ENCODE data around the gene TELO2. TPM values are rescaled to one million over a fixed set of nuclear protein-coding genes. Genes with fewer than 3 reads are reported as not detected.

The TELO2 gene
- total RNA-seq, 1 donor from 2014 or later, result 87.5 TPM

GRCh38 chr16:1458977-1459341 is 34.2 kb upstream of the TELO2 start:
- Mint-ChIP-seq H3K4me1 (no peaks in the 10 kb centered on the region), H3K9me3 (no peaks in the 10 kb centered on the region), H3K27me3 (ENCODE audit: low read depth) (no peaks in the 10 kb centered on the region), H3K27ac (ENCODE audit: unreplicated experiment) (no peak overlapping the region), H3K4me3 (no peak overlapping the region), H3K36me3 (ENCODE audit: low read depth) (no peaks in the 10 kb centered on the region)
- DNase-seq (ENCODE audit: low read depth, low spot score), result no peak
- TF ChIP-seq, protein P1, sequence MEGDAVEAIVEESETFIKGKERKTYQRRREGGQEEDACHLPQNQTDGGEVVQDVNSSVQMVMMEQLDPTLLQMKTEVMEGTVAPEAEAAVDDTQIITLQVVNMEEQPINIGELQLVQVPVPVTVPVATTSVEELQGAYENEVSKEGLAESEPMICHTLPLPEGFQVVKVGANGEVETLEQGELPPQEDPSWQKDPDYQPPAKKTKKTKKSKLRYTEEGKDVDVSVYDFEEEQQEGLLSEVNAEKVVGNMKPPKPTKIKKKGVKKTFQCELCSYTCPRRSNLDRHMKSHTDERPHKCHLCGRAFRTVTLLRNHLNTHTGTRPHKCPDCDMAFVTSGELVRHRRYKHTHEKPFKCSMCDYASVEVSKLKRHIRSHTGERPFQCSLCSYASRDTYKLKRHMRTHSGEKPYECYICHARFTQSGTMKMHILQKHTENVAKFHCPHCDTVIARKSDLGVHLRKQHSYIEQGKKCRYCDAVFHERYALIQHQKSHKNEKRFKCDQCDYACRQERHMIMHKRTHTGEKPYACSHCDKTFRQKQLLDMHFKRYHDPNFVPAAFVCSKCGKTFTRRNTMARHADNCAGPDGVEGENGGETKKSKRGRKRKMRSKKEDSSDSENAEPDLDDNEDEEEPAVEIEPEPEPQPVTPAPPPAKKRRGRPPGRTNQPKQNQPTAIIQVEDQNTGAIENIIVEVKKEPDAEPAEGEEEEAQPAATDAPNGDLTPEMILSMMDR (conservative IDR thresholded peaks at IDR 0.05), result no peak

GRCh38 chr16:1459967-1460366 is 33.2 kb upstream of the TELO2 start:
- Mint-ChIP-seq H3K27ac (ENCODE audit: unreplicated experiment) (no peak overlapping the region), H3K4me1 (no peaks in the 10 kb centered on the region), H3K9me3 (no peaks in the 10 kb centered on the region), H3K4me3 (no peak overlapping the region), H3K27me3 (ENCODE audit: low read depth) (no peaks in the 10 kb centered on the region), H3K36me3 (ENCODE audit: low read depth) (no peaks in the 10 kb centered on the region)
- no peak for DNase-seq (ENCODE audit: low read depth, low spot score)
- TF ChIP-seq, protein P1 (conservative IDR thresholded peaks at IDR 0.05), result no peak

- Mint-ChIP-seq H3K27ac (ENCODE audit: unreplicated experiment) (no peak overlapping the region), H3K9me3 (no peaks in the 10 kb centered on the region), H3K36me3 (ENCODE audit: low read depth) (no peaks in the 10 kb centered on the region), H3K4me1 (no peaks in the 10 kb centered on the region), H3K4me3 (no peak overlapping the region), H3K27me3 (ENCODE audit: low read depth) (no peaks in the 10 kb centered on the region)
- DNase-seq (ENCODE audit: low read depth, low spot score), result no peak
- TF ChIP-seq, protein P1 (conservative IDR thresholded peaks at IDR 0.05), result no peak
Observed at GRCh38 chr16:1460602-1461138, 32.5 kb upstream of the TELO2 start.

DNA sequence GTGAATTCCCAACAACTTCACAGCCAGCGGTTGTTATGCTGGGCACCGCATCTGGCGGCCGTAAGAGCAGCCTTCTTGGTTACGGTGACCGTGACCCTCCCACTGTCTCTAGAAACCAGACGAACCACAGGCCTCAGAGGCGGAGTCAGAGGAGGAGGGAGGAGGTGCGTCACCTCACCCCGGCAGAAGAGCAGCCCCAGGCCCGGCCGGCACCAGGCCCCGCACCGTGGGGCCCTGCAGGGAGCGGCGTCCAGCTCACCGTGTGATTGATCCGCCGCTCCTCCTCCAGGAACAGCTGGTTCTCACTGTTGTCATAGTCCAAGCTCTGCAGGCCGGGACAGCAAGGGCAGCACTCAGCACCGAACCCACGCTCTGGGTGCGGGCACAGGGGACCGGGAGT is 32.0 kb upstream of the TELO2 start:
- H3K4me3 Mint-ChIP-seq, result no peak overlapping the region
- H3K9me3 Mint-ChIP-seq, result no peaks in the 10 kb centered on the region
- H3K27me3 Mint-ChIP-seq (ENCODE audit: low read depth), result no peaks in the 10 kb centered on the region
- H3K27ac Mint-ChIP-seq (ENCODE audit: unreplicated experiment), result no peak overlapping the region
- no peaks in the 10 kb centered on the region for H3K36me3 Mint-ChIP-seq (ENCODE audit: low read depth)
- TF ChIP-seq, protein P1 (conservative IDR thresholded peaks at IDR 0.05), result no peak
- H3K4me1 Mint-ChIP-seq, result no peaks in the 10 kb centered on the region
- DNase-seq (ENCODE audit: low read depth, low spot score), result no peak

DNA sequence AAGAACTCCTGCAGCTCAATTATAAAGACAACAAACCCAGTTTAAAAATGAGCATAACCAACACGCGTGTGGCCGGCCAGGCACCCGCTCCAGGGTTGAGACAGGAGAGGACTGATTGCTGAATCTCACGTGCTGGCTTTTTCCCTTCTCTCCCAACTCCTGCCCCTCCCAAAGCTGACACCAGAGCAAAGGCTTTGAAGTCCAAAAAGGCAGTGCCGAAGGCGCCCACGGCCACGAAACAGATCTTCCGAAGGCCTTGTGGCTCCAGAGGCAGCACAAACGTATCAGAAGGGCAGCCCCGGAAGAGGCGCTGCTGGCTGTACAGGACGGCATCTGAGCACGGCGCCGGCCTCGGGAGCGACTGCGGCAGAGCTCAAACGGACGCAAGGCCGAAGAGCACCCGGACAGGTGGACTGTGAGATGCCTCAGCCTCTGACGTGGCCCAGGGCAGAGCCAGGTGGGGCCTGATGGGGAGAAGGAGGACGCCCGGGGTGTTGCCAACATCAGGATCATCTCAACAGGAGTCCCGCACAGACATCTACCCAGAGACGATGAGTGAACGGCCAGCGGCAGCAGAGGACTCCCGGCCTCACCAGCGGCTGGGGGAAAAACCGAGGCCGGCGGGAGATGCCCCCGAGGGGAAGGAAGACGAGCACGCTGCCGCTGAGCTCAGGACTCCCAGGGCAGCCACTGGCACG is 28.8 kb upstream of the TELO2 start:
- Mint-ChIP-seq H3K4me3 (no peak overlapping the region), H3K4me1 (no peaks in the 10 kb centered on the region), H3K27me3 (ENCODE audit: low read depth) (no peaks in the 10 kb centered on the region), H3K36me3 (ENCODE audit: low read depth) (no peaks in the 10 kb centered on the region), H3K27ac (ENCODE audit: unreplicated experiment) (no peak overlapping the region), H3K9me3 (no peaks in the 10 kb centered on the region)
- TF ChIP-seq, protein P1 (conservative IDR thresholded peaks at IDR 0.05), result no peak
- DNase-seq (ENCODE audit: low read depth, low spot score), result no peak
